Endometrium (tissue), 2 donors: ENCODE results near the gene TFAP2A.

Source experiments
- FAIRE-seq: peaks from 2 replicates; lab custom pipeline; 2012; peaks lifted over from hg19 to GRCh38; lab: Jason Lieb, UNC
- donor health status: control.
- donor health status: control.

TFAP2A gene

DNA sequence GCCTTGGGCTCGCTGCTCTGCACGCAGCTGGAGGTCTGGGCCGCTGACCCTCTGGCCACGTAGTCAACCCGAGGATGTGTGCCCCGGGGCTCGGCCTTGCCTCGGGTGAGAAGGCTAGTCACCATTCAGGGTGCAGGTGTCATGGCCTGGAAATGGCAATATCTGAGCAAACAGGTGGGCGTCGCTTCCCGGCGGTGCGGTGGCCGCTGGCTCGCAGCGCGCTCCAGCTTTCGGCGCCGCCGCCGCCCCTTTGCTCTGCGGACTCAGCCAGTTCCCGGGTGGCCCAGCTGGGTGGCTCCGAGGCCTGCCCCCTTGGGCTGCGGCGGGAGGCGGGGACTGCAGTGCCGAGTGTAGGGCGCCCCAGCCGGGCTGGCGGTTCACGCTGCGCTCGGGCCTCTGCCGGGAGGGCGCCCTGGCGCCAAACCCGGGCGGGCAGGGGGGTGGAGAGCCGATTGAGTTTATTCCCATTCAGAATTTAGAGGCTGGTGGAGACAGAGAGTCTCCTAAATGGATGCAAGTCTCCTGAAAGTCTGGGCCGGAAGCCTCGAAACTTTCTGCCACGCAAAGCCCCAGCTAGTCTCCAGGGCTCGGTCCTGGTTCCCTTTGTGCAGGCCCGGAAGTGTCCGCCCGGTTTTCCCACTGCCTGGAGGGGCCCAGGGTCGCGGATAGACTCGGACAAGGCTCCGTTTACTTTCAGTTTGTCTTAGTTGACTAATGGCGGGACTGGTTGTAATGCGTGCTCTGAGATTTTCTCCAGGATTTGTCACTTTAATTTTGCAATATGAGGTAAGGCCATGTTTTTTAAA is 11.3 kb upstream of the TFAP2A start:
- no peak for FAIRE-seq

GRCh38 chr6:10425176-10425974 is 10.5 kb upstream of the TFAP2A start:
- FAIRE-seq = no peak

DNA sequence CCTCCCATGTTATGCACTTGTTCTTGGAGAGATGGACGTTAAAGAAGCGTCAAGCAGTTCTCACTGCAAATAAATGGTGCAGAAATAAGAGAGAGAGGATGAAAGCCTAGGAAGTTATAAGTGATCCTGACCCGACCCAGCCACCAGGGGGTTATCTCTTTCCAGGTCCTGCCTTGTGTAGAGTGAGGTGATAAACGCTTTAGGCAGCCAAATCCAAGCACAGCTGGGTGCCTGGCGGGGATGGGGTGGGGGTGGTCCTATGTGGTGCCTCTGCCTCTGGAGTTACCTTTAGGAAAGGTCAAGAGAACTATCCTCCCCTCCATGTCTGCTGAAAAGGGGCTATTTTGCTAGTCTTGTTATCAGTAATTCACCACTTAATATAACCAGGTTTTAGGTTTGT is 9.2 kb upstream of the TFAP2A start:
- FAIRE-seq = no peak

GRCh38 chr6:10422737-10423034 is 7.8 kb upstream of the TFAP2A start:
- no peak for FAIRE-seq

- no peak for FAIRE-seq
These were observed 7.3 kb upstream of the TFAP2A start for GRCh38 chr6:10421921-10422736.

DNA sequence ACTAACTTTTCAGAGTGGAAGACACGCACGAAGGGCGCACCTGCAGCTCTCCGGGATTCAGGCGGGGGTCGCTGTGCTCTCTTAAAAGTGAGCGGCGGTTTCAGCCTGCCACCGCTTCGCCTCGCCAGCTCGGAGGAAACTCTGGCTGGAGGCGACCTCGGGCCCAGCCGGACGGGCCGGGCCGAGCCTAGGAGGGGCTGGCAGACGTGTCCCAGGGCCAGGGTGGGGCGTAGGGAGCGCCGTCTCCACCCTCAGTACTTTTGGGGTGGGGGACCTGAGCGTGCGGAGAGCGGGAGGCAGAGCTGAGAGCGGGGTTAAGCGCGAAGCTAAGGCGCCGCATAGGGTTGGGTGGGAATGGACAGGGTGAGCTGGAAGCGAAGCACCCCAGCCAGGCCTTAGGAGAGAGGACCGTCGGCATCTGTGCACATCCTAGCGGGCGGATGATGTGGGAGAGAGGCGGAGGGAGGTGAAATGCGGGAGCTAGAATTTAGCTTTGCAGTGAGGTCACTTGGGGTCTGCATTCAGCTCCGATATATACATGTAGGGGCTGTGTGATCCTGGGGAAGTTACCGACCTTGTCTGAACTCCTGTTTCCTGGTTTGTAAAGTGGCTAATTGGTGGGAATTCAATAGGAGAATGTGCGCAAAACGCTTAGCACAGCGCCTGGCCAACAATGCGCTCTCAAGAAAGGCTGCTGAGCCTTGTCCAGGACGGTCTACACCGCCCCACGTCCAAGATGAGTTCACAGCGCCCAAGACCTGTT is 6.5 kb upstream of the TFAP2A start:
- no peak for FAIRE-seq

- FAIRE-seq = no peak
These were observed 5.8 kb upstream of the TFAP2A start for GRCh38 chr6:10420546-10421157.

DNA sequence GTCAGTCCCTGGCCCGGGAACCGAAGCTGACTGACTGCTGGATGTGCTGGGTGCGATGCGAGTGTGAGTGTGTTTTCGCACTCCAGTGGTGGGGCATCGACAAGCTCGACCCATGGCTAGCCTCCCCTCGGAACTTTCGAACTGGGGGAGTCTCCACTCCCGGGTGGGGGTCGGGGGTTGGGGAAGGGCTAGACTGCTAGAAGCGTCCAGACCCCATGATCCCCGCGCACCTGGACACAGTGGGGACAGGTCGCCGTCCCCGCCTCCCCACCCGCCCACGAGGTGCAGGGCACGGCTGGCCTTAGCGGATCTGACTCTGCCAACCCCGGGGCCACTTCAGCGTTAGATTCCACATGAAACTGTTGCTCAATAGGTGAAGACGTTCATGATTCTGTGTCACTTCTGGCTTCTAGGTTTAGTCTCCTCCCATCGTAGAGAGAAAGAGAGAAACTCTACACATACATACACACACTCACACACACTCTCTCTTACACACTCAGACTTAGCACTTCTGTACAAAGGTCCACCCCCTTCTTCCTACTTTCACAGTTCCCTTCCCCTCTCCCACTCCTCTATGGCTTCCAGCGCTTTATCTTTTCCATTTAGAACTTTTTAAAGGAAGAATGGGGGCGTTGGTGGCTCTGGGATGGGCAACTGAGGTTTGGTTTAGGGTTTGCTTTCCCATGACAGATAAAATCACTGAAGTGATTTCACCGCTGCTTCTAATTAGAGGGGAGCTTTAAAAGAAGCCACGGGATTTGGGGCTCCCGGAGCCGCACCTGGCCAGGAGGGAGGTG is 5.1 kb upstream of the TFAP2A start:
- FAIRE-seq = no peak

DNA sequence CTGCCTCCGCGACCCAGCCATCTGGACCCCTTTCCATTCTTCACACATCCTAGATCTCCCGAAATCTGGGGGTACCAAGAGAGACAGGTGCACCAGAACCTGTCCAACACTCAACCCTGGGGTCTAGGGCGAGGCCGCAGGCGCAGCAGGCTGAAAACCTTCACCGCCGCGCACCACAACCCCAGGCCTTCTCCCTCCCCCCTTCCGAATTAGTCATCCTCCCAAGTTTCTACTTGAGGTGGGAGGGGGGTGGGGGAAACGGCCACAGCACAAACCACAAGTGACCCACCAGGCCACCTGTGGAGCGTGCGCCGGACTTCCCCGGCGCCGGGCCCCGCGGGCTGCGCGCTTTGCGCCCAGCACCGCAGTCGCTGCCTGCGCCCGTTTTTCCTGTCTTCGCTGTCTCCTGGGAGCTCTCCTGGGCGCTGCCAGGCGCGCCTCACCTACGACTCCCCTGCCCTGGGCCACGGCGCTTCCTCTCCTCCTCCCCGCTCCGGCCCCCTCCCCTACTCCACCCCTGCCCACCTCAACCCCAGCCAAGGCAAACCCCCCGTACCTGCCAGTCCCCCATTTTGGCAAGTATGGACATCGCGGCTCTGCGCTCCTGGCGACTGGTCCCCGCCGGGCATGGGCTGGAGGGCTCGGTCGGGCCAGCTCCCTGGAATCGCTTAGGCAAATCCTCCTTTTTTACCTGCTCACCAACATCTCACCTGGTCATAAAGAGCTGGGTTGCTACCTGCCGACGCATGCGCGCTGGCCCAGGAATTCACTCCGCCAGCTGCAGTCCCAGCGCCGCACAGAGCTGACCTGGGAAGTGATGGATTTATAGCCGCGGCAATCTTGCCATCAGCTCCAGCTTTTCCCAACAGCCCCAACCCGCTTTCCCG is 4.2 kb upstream of the TFAP2A start:
- FAIRE-seq = no peak

GRCh38 chr6:10418361-10418861 is 3.5 kb upstream of the TFAP2A start:
- no peak for FAIRE-seq

GRCh38 chr6:10417681-10418104 is 2.8 kb upstream of the TFAP2A start:
- FAIRE-seq = no peak

GRCh38 chr6:10416863-10417641 is 2.2 kb upstream of the TFAP2A start:
- no peak for FAIRE-seq

- no peak for FAIRE-seq
These were observed 1.6 kb upstream of the TFAP2A start for GRCh38 chr6:10416516-10416862.

DNA sequence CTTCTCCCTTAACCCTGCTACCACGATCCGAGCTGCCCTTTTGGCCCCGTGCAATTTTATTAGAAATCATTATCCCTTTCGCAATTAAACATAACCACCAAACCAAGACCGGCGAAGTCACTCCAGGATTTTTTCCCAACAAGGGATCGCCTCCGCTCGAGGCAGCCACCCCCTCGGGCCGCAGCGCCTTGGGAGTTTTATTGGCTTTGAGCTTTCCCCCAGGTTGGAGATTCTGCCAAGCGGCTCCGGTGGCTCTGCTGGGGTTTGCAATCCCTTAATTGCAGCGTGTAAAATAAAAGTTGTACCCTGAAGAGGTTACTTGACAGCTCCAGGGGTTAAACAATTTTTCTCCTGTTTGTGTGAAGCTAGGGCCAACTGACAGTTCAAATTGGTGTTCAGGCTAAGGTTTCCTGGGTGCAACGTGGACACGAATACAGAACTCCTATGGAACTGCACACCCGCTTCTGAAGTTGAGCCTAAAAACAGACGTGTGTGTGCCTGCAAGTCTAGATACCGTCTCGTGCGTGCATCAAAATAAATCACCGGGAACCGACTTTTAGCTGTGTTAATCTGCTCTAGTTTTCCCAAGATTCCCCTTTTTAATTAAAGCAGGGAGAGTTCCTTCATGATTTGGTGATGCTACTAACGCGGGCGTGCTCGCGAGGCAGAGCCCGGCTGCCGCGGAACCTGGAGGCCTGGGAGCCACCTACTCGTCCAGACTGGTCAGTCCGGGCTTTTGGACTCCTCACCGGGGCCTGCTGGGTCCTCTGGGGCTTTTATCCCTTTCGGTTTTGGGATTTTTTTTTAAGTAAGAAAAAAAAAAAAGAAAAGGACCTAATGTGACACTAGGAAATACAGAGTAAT is 975 bp upstream of the TFAP2A start:
- FAIRE-seq = no peak

GRCh38 chr6:10413850-10414738 is 780 bp downstream of the TFAP2A start:
- no peak for FAIRE-seq

DNA sequence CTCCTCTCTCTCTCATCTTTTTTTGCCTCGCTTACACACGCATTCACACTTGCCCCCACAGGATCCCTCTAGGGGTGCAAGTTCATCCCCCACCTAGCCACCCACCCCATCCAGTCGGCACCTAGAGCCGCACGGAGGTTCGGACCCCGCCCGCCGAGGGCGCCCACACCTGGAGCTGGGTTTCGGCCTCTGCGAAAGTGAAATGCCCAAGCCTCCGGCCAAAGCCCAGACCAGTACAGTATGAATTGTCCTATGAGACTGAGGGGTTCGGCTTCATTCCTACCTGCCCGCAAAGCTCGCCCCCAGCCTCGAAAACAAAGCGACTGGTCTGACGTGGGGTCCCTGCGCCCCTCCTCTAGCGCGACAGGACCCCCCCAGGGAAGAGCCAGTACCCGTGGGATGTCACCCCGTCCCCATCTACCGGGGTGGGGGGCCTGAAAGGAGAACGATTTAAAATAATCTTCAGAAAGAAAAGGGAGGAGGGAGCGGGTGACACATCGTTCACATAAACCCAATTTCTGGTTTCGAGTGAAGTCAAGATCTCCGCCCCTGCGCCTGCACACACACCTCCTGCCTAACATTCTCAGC is 1.5 kb downstream of the TFAP2A start:
- no peak for FAIRE-seq
